AG09309 (cell line): ENCODE measurements around the gene GLRX.
A peak's percentile ranks its signal among the peaks of the same experiment; 100 is the strongest.

Experiments
- DNase-seq: peaks from one replicate; pipeline ENCODE4 v3.0.0-alpha.2; 2010; ENCODE audit warnings: low read depth
- H3K4me3 ChIP-seq: 2 replicates; pipeline ENCODE4 v1.5.1; 2011; ENCODE audit warnings: mild to moderate bottlenecking, low read depth, low read length, moderate library complexity; ENCODE audit not compliant: control insufficient read depth
- CTCF ChIP-seq: IDR thresholded peaks from 2 replicates; pipeline ENCODE4 v1.5.1; 2011; ENCODE audit warnings: mild to moderate bottlenecking, low read depth, low read length, inconsistent platforms; ENCODE audit not compliant: insufficient read depth, control insufficient read depth; ENCODE audit errors: missing control alignments

Gene GLRX

GRCh38 chr5:95822043-95822541, 434 bp downstream of the GLRX start:
- no peak for DNase-seq
- H3K4me3 ChIP-seq = peak overlapping the region; percentile 62
- no peak for TF ChIP-seq CTCF

GRCh38 chr5:95821110-95822021, 1.2 kb downstream of the GLRX start:
- TF ChIP-seq CTCF = no peak
- peak overlapping the region; percentile 62 for H3K4me3 ChIP-seq
- no peak for DNase-seq

GRCh38 chr5:95818181-95819147, 4.1 kb downstream of the GLRX start:
- DNase-seq = no peak
- TF ChIP-seq CTCF = no peak
- peak overlapping the region; percentile 6; the same call in 1 of the 2 replicates for H3K4me3 ChIP-seq

- DNase-seq = no peak
- no peak for TF ChIP-seq CTCF
- H3K4me3 ChIP-seq = no peak overlapping the region
Measured at GRCh38 chr5:95817430-95817829, 5.1 kb downstream of the GLRX start.

- no peak for DNase-seq
- H3K4me3 ChIP-seq = no peak overlapping the region
- no peak for TF ChIP-seq CTCF
Measured at GRCh38 chr5:95816776-95817175, 5.8 kb downstream of the GLRX start.

GRCh38 chr5:95816341-95816740, 6.2 kb downstream of the GLRX start:
- no peak overlapping the region for H3K4me3 ChIP-seq
- no peak for DNase-seq
- no peak for TF ChIP-seq CTCF
